GM18505 (cell line): ENCODE measurements around the gene CTTN.

Experiments
- ATAC-seq: cut with Tn5 transposase; IDR thresholded peaks from one replicate; pipeline ENCODE4 v1.9.1; 2021; ENCODE audit not compliant: unreplicated experiment
- POLR2A ChIP-seq: IDR thresholded peaks from 4 replicates; pipeline ENCODE4 v1.6.1; 2011; ENCODE audit warnings: borderline replicate concordance; ENCODE audit not compliant: insufficient read depth, insufficient read length; ENCODE audit errors: extremely low read depth

CTTN gene

DNA sequence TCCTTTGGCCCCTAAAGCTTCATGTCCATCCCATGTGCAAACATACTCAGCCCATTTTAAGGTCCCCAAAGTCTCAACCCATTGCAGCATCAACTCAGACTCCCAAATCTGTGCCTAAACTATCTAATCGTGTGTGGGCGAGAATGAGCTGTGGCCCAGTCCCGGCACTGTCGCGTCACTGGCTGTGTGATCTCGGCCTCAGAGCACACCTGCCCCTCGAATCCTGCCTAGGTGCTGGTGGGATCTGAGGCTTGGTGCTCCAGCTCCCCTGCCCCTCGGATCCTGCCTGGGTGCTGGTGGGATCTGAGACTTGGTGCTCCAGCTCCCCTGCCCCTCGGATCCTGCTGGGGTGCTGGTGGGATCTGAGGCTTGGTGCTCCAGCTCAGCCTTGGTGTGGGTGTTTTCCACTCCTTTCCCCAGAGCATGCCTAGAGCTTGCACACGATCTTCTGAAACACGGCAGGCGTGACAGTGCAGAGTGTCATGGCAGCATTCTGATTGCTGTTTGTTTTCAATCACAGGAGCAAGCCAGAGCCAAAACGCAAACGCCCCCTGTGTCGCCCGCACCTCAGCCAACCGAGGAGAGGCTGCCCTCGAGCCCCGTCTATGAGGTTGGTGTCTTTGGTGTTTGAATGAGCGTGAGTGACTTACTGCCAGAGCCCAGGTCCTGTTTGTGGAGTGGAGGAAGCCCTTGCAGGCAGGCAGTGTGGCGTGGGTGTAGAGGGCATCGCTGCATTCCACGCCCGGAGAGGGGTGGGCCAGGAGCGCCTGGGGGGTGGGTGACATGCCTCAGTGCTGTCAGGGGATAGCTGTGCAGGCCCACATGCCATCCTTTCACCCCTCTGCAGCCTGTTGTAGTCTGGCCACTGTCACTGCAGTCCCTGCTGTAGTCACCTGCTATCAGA, 32.6 kb downstream of the CTTN start:
- no peak for TF ChIP-seq POLR2A
- no peak for ATAC-seq

DNA sequence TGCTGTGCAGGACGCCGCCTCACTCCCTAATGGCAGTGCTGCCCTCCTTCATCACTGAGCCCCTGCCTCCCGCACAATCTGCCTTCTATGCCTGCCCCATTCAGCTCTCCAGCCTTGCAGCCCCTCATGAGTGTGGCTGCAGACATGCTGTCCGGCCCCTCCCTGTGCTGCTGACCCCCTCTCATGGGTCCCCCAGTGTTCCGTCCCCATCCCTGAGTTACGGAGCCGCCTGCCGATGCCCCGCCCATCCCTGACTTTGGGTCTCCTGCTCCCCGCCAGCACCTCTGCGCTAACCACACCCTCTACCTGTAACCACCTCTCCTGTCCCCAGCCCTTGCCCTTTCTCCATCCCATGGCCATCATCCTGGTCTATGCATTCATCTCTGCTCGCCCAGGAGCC, 33.3 kb downstream of the CTTN start:
- no peak for ATAC-seq
- TF ChIP-seq POLR2A = no peak

DNA sequence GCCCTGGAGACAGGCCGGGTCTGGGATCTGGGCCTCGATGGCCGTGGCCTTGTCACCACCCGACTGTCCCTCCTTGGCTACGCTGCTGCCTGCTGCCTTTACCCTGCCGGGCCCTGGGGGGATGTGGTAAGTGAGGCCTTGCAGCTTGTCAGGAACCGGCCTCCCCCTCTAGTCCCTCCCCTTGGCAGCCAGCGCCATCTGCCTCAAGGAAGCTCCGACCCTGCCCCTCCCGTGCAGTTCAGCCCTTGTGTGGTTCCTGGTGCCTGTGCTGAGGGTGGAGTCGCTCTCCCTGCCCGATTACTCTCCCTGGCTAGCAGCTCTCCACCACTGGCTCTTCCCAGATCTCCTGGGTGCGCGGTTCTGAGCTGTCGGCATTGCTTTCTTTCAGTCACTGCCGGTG, 33.7 kb downstream of the CTTN start:
- no peak for TF ChIP-seq POLR2A
- no peak for ATAC-seq

DNA sequence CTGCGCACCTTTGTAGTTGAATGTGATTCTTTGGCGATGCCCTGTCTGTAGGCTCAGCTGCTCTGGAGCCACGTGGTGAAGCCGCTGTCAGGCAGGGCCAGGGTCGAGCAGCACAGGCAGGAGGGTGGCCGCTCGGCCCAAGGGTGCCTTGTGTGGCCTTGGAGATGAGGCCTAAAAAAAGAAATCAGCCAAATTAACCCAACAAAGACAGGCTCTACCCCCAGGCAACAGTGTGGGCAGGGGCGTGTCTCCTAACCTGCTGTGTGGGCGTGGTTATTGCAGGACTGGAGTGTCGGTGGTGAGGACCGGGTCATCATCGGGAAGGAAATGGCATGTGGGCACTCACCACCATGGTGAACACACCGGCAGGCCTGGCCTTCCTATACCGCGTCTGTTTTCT, 34.3 kb downstream of the CTTN start:
- no peak for TF ChIP-seq POLR2A

DNA sequence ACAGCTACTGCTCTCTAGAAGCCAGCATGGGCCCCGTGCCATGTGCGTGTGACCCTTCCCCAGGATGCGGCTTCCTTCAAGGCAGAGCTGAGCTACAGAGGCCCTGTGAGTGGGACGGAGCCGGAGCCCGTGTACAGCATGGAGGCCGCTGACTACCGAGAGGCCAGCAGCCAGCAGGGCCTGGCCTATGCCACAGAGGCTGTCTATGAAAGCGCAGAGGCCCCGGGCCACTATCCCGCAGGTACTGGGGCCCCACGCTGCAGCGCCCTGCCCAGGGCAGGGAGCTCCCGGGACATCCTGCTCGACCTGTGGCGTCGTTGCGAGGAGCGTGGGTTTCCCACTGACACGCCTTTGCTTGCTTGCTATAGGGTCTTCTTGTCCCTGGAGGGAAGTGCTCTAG, 34.7 kb downstream of the CTTN start:
- no peak for ATAC-seq
- TF ChIP-seq POLR2A = no peak

More for the DNA sequence above, 34.3 kb downstream of the CTTN start:
- ATAC-seq = no peak

DNA sequence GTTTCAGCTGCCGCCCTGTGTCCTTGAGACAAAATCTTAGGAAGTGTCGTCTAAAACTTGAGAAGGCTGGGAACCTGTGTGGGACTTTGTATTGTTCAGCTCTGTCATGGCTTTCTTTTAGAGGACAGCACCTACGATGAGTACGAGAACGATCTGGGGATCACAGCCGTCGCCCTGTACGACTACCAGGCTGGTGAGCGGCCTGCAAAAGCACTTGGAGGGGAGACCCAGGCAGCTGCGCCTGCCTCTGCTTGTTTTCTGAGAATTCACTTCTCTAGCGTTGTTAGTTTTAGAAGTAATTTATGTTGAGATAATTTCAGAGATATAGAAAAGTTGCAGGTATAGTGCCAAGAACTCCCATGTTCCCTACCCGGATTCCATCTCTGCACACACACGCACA, 35.2 kb downstream of the CTTN start:
- TF ChIP-seq POLR2A = no peak
- ATAC-seq = no peak

DNA sequence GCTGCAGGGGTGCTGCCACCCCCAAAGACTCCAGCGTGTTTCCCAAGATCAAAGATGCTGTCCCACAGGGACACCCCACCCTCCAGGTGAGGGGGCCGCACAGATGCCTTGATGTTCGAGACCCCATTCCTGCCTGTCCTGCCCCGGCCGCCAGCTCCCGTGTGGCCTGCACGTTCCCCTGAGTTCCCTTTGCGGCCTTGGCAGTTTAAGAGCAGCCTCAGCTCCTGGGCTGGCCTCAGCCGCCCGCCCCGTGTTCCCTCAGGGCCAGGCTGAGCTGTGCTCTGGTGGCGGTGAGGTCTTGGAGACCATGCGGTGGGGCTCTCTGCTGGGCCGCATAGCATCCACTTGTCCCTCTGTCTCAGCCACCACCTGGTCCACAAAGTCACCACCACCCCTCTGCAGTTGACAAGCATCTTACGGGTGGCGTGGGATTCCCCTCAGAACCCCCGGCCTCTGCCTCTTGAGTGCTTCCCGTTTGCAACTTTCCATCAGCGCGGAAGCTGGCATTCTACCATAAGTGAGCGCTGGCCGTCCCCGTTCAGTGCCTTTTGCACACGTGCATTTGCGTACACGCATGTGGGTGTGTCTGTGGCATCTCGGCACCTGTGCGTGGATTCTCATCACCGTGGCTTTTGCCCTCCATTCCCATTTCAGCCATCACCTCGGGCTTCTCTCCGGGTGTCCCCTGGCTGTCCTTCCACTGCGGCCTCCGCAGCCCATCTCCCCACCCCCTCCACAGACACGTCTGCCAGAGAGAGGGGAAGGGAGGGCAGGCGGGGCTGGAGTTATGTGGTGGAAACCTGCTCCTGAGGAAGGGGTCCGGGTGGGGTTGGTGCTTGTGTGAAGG, 35.9 kb downstream of the CTTN start:
- no peak for TF ChIP-seq POLR2A
- no peak for ATAC-seq

DNA sequence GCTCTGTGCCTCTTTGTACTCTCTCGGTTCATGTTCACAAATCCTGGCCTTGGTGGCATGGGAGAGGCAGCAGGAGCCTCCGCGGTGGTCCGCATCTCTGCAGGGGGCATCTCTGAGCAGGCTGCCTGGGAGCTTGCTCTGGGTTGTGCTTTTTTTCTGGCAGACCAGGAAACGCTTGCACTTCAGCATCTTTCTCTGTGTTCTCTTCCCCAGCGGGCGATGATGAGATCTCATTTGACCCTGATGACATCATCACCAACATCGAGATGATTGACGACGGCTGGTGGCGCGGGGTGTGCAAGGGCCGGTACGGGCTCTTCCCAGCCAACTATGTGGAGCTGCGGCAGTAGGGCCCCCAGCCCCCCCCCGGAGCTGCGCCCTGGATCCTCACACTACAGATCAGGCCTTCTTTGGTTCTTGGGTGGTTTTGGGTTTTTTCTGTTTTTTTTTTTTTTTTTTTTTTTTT, 36.5 kb downstream of the CTTN start:
- TF ChIP-seq POLR2A = no peak

DNA sequence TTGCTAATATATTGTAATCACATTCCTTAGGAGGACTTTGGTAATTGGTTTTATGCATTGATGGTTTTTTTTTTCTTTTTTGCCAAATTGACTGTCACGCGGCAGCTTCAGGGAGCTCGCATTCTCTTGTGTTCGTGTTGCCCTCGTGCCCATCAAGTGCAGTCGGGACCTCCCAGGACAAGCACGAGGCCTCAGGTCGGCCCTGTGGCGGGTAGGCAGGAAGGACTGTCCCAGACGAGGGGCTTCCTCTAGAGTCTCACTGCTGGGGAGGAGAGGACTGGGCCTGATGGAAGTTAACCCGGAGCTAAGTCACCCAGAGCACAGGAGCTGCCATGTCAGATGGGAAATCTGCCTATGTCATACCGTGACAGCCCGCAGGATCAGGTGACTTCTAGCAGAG, 37.0 kb downstream of the CTTN start:
- TF ChIP-seq POLR2A = no peak
- ATAC-seq = no peak

More for the DNA sequence above, 36.5 kb downstream of the CTTN start:
- no peak for ATAC-seq

DNA sequence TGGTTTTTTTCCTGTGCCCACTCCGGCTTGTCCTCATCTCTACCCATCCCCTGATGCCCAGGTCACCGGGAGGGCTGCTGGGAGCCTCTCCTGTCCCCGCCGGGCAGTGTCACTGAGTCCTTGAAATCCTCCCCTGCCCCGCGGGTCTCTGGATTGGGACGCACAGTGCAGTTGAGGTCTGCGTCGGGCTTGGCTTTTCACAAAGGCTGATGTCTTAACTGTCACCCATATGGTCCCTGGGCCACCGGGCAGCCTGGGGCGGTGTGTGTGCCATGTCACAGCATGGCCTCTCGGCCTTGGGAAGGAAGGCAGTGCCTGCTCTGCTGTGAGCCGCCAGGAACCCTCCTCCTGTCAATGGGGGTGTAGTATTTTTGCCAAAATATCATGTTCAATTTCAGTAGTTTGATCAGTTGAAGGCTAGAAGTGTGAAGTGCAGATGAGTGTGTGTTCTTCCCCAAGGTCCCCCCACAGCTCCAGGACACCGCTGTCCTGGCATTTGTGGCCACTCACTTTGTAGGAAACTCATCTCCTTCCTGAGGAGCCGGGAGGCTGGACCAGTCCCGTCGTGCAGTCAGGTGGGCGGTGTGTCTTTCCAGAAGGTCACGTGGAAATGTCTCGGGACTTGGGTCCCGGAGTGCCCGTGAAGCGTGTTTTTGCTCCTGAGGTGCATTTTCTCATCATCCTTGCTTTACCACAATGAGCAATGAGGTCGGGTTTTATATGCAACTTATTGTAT, 37.6 kb downstream of the CTTN start:
- no peak for TF ChIP-seq POLR2A

DNA sequence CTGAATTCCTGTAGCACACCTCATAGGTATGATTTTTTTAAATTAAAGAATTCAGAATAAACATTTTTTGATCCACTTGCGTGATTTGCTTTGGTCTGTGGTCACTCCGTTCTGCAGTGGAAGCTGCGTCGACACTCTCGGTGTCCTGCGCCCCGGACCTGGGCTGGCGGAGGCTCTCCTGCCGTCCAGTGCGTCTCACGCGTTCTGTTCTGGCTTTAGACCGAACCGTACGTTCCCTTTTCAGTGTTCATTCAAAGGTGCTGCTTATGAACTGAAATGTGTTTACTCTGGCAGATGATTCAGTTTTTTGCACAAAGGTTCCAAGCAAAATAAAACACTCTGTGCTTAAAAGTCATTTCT, 38.2 kb downstream of the CTTN start:
- no peak for ATAC-seq

More for the DNA sequence above, 37.6 kb downstream of the CTTN start:
- no peak for ATAC-seq

DNA sequence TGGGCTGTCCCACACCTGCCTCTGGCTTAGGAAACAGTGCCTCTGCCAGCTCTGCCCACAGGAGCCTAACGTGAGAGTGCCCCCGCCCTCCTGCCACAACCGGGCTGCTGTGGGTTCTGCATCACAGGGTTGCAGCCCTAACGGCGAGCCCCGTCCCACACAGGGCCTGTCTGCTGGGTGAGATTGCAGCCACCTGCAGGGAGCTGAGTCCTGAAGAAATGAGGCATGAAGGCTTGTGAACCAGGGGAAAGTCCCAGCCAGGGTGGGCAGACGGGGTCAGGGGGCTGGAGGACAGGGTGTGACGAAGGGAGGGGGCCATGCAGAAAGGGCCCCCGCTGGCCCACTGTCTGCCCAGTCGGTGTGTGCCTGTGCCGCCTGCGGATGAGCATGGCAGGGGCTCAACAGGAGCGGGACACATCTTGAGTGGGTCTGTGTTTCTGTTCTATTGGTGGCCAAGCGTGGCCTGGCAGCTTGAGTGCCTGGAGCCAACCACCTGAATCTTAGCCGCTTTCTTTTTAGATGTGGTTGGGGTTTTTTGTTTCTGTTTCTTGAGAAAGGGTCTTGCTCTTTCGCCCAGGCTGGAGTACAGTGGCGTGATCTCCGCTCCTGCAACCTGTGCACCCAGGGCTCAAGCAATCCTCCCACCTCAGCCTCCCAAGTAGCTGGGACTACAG, 38.9 kb downstream of the CTTN start:
- no peak for ATAC-seq
- TF ChIP-seq POLR2A = no peak

More for the DNA sequence above, 38.2 kb downstream of the CTTN start:
- no peak for TF ChIP-seq POLR2A
